GM18505 (cell line): Measurements from ENCODE around the gene TBL1XR1.
"Not testable (repeated sequence)": the region's sequence is repeated elsewhere in the genome, so short reads cannot be mapped to it uniquely, and the experiment has no call there.

Source experiments
- ATAC-seq: cut with Tn5 transposase; IDR thresholded peaks from one replicate; pipeline ENCODE4 v1.9.1; 2021; ENCODE audit not compliant: unreplicated experiment
- POLR2A ChIP-seq: IDR thresholded peaks from 4 replicates; pipeline ENCODE4 v1.6.1; 2011; ENCODE audit warnings: borderline replicate concordance; ENCODE audit not compliant: insufficient read depth, insufficient read length; ENCODE audit errors: extremely low read depth

Gene TBL1XR1

DNA sequence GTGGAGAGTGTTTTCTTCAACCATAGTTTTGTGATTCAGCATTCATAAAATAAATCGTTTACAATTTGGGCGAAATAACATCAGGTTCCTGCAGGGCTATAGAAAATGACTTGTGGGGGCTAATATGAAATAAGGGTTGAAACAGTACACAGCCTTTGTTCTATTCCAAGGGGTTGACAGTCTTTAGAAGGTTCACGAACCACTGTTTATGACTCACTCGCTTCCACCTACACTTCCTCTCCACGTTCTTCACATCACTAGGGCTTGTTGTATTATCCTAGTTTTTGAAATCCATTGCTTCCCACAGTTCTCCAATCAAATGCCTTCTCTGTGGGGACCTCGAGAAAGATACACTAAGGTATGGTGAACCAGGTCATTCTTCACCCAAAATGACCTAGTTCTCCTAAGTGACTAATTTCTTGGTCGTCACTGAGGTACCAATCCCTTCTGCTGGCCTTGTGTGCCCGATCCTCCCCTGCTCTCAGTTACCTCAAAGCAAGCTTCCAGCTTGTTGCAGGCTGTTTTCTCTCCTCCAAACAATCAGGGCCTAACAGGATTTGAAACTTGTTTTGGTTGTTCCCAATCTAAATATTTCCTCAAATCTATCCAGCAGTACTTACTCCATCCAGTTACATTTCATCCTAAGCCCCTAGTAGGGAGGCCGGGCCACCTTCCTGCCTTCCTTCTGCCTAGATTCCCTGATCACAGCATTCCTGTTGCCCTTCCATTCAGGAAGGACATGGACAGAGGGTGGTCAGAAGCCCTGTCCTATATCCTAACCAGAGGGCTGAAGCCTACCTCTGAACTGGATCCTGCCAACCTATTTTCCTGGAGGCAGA lies 23.1 kb upstream of the TBL1XR1 start:
- no peak for ATAC-seq
- no peak for TF ChIP-seq POLR2A

DNA sequence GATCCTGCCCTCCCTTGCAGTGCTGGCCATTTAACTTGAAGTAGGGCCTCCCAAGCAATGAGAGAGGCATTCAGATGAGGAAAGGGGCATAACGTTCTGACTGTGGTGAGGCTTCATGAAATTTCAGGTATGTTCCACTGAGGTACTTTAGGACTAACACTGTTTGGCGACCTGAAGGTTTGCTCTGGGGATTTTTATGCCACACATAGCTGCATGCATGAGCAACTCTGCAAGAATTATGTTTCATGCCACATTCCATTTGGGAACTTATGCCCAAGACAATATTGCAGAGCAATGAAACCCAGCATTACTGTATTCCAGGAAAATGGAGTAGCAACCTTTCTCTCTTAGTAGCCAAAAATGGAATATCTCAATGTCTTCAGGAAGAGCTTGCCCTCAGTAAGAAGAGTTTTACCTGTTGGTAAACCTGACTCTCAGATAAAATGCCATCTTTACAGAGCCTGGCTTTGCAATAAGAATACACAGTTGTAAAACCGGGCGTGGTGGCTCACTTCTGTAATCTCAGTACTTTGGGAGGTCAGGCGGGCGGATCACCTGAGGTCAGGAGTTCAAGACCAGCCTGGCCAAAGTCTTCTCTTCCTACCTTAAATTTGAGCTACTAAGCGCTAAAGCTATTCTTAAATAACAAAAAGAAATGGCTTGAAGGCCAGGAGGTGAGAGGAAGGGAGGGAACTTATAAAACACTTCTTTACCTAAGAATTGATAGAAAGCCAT lies 16.7 kb upstream of the TBL1XR1 start:
- TF ChIP-seq POLR2A = no peak
- no peak for ATAC-seq

DNA sequence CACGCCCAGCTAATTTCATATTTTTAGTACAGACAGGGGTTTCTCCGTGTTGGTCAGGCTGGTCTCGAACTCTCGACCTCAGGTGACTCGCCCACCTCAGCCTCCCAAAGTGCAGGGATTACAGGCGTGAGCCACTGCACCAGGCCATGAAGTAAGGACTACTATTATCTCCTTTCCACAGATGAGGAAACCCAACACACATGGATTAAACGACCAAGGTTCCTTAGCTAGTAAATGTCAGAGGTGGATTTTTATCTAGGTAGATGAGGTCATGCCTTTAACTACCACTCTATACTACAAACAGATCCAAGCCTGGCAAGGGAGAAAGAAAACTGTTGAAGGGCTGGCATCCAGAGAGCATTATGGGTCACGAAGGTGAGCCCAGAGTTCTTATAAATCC lies 15.5 kb upstream of the TBL1XR1 start:
- ATAC-seq = no peak
- TF ChIP-seq POLR2A = no peak

DNA sequence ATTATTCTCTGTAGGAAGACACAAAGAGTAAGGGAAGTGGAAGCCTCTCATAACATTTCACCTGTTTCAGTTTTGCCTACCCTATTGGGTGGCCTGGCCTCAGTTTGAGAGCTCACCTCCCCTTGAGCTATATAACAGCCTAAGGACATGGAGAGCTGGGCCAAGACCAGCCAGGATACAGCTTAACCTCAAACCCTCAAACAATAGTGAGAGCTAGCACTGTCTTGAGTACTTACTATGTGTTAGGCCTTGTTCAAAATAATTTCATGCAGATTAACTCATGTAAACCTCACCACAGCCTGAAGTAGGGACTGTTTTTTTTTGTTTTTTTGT lies 15.0 kb upstream of the TBL1XR1 start:
- no peak for ATAC-seq
- no peak for TF ChIP-seq POLR2A

DNA sequence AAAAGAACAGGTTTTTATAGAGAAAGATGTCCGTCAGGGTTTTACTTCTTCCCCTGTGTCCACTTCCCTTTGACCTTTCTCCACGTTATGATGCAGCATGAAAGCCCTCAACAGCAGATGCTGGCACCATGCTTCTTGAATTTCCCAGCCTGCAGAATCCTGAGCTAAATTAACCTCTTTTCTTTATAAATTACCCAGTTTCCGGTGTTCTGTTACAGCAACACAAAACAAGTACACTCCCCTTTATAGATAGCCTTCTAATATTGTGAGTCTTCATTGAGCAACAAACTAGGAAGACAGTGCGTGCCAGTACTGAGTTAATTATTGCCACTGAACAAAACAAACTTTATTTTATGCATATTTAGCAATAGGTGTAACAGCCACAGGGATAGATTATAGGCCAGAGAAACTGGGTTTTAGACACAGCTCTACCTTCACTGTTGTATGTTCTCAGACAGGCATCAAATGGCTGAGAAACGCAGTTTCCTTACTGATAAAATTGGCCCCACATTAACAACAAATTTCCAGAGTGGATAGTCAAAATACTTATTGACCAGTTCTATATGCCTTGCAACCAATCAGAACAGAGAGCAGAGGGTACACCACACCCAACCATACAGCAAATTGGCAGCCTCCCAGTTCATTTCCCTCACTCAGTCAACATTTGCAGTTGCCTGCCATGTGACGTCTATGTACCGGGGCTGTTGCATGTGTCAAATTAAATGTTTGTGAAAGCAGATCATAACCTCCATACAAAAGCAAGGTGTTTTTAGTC lies 14.4 kb upstream of the TBL1XR1 start:
- TF ChIP-seq POLR2A = no peak
- ATAC-seq = no peak

DNA sequence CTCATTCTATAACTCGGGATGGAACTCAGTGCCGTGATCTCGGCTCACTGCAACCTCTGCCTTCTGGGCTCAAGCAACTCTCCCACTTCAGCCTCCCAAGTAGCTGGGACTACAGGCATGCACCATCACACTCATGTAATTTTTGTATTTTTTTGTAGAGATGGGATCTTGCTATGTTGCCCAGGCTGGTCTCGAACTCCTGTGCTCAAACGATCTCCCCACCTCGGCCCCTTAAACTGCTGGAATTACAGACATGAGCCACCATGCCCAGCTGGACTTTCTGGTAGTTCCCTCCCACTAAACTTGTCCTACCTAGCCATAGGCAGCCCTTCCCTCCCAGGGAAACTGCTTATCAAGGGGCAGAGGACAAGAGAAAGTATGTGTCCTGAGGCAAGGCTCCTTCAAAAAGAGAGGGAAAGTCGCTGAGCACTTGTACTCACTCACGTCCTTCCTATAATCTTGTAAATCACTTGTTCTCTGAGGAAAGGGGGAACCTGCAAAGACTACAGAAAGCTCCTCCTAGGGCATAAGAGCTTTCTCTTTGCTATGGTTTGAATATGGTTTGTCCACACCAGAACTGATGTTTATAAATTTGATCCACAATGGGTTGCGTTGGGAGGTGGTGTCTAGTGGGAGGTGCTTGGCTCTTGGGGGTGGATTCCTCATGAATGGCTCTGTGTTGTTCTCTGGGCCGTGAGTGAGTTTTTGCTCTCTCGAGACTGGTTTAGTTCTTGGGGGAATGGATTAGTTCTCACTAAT lies 13.6 kb upstream of the TBL1XR1 start:
- TF ChIP-seq POLR2A = no peak

DNA sequence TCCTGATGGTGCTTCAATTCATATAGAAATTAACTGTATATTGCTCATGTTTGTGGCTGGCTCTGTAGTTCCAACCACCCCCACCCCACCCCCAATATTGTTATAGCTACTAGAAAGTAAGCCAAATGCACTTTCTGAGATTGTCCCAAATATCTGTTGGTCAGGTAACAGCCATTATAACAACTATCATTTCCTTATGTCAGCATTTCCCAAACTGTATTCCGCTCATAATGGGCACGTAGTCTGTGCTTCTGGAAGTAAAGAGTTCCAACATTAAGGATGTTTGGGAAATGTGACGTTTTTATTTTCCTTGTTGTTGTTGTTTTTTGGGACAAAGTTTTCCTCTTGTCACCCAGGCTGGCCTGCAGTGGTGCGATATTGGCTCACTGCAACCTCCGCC lies 12.2 kb upstream of the TBL1XR1 start:
- TF ChIP-seq POLR2A = no peak
- ATAC-seq = no peak

More for the DNA sequence above, 13.6 kb upstream of the TBL1XR1 start:
- no peak for ATAC-seq

DNA sequence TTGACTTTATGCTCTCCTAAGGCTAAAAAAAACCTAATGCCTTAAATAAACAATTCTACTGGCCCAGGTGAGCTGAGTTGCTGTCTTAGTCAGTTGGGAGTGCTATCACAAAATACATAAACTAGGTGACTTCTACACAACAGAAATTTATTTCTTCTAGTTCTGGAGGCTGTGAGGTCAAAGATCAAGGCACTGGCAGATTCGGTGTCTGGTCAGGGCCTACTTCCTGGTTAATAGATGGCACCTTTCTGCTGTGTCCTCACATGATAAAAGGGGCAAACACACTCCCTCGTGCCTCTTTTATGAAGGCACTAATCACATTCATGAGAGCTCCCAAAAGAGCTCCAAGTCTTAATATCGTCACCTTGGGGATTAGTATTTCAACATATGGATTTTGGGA lies 11.5 kb upstream of the TBL1XR1 start:
- TF ChIP-seq POLR2A = no peak

DNA sequence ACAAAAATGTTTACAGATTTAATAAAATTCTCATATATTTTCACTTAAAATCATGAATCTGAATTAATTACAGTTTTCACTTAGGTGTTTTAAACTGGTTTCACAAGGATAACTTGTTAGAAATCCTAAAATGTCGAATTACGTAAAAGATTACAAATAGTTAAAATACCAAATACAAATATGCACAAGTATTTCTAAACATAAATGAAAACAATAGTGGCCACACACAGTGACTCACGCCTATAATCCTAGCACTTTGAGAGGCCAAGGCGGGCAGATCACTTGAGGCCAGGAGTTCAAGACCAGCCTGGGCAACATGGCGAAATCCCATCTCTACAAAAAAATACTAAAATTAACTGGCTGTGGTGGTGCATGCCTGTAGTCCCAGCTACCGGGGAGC lies 10.9 kb upstream of the TBL1XR1 start:
- no peak for ATAC-seq
- no peak for TF ChIP-seq POLR2A

More for the DNA sequence above, 11.5 kb upstream of the TBL1XR1 start:
- no peak for ATAC-seq

DNA sequence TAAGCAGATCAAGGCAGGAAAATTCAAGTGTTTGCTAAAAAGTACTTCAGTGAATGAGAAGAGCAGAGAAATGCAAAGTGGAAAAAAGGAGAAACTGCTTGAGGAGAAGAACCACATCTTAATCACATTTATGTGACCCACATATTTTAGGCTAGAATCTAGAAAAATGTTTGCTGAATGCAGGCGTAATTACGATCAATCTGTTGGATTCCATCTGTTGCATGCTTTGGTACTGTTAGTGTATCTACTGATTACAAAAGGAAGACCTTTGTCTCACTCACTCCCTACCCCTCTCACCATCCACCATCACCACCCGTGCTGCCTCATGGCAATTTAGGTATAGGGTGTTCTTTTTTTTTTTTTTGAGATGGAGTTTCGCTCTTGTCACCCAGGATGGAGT lies 9.7 kb upstream of the TBL1XR1 start:
- no peak for ATAC-seq

DNA sequence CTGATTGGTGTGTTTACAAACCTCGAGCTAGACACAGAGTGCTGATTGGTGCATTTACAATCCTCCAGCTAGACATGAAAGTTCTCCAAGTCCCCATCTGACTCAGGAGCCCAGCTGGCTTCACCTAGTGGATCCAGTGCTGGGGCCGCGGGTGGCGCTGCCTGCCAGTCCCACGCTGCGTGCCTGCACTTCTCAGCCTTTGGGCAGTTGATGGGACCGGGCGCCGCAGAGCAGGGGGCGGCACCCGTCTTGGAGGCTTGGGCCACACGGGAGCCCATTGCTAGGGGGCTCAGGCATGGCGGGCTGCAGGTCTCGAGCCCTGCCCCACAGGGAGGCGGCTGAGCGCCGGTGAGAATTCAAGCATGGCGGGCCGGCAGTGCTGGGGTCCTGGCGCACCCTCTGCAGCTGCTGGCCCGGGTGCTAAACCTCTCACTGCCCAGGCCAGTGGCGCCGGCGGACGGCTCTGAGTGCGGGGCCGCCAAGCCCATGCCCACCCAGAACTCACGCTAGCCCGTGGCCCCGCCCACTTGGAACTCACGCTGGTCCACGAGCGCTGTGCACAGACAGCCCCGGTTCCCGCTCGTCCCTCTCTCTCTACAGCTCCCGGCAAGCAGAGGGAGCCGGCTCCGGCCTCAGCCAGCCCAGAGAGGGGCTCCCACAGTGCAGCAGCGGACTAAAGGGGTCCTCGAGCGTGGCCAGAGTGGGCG lies 6.6 kb upstream of the TBL1XR1 start:
- no peak for ATAC-seq
- TF ChIP-seq POLR2A = no peak

More for the DNA sequence above, 9.7 kb upstream of the TBL1XR1 start:
- no peak for TF ChIP-seq POLR2A

DNA sequence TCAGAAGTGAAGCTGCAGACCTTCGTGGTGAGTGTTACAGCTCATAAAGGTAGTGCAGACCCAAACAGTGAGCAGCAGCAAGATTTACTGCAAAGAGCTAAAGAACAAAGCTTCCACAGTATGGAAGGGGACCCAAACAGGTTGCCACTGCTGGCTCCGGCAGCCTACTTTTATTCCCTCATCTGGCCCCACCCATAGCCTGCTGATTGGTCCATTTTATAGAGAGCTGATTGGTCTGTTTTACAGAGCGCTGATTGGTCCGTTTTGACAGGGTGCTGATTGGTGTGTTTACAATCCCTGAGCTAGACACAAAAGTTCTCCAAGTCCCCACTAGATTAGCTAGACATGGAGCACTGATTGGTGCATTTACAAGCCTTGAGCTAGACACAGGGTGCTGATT lies 5.7 kb upstream of the TBL1XR1 start:
- not testable (repeated sequence) for ATAC-seq
